Sigmoid colon (tissue), 7 donors: ENCODE measurements around the gene CRABP1. TPM values are rescaled to one million over a fixed set of nuclear protein-coding genes. Genes with fewer than 3 reads are reported as not detected.

Source experiments
- DNase-seq: peaks from one replicate; pipeline ENCODE4 v3.0.0-alpha.2; 2019
- H3K27ac ChIP-seq, 4 donors: fragments of 200-600 bp; sonication (generic); one replicate each; pipeline ENCODE4 v1.5.1; 2016 to 2019; ENCODE audit warnings: mild to moderate bottlenecking in 1 of 4
- H3K27me3 ChIP-seq, 3 donors: fragments of 200-600 bp; sonication (generic); one replicate each; pipeline ENCODE4 v1.5.1; 2019; ENCODE audit warnings: mild to moderate bottlenecking in 1 of 3
- H3K36me3 ChIP-seq, 4 donors: fragments of 200-600 bp; sonication (generic); one replicate each; pipeline ENCODE4 v1.5.1; 2016 to 2019
- H3K4me1 ChIP-seq, 4 donors: fragments of 200-600 bp; sonication (generic); one replicate each; pipeline ENCODE4 v1.5.1; 2017 to 2019
- H3K4me3 ChIP-seq, 4 donors: fragments of 200-600 bp; sonication (generic); one replicate each; pipeline ENCODE4 v1.5.1; 2017 to 2019; ENCODE audit warnings: mild to moderate bottlenecking in 2 of 4, moderate library complexity in 1 of 4
- H3K9me3 ChIP-seq, 4 donors: fragments of 200-600 bp in 3 of 4; sonication (generic) in 3 of 4; one replicate each; pipeline versions ENCODE4 v1.5.1 to v1.6.1; 2013 to 2019
- EP300 ChIP-seq, 4 donors: sonication (generic); formaldehyde crosslinking; IDR thresholded peaks; one replicate each; pipeline ENCODE4 v1.6.1; 2017; ENCODE audit warnings: antibody characterized with exemption in 4 of 4
- POLR2A ChIP-seq, 2 donors: fragments of 450-650 bp; IDR thresholded peaks; one replicate each; pipeline ENCODE4 v1.6.1; 2016; ENCODE audit warnings: antibody characterized with exemption in 2 of 2, mild to moderate bottlenecking in 2 of 2, moderate library complexity in 2 of 2
- POLR2AphosphoS5 ChIP-seq, 4 donors: sonication (generic); formaldehyde crosslinking; IDR thresholded peaks; one replicate each; pipeline ENCODE4 v1.6.1; 2017; ENCODE audit warnings: antibody characterized with exemption in 4 of 4
- WGBS, 2 donors: extraction: QIAGEN DNeasy Blood & Tissue Kit; methylation state at CpG; one replicate each; pipeline ENCODE4 v1.1.7; 2013; 5-methylcytosine and 5-hydroxymethylcytosine counted together
- intact Hi-C: fragments of 100-400 bp; cut with DNase I; formaldehyde crosslinking; loops from one replicate; pipeline ENCODE4 v1.15.1; 2023
- polyA plus RNA-seq, 3 donors: library from polyadenylated mRNA; stranded (reverse); fragments of 200-250 nt; gene quantifications; one replicate each; pipeline ENCODE4 v1.2.3, GENCODE V29; 2013
- total RNA-seq, 4 donors: library from RNA; depleted of rRNA; stranded (reverse); fragments of >200 nt; gene quantifications; one replicate each; pipeline ENCODE4 v1.1.0, GENCODE V29; 2016
- TF ChIP-seq, protein P1 (sequence below), 4 experiments: fragments of 450-650 bp in 3 of 4; fragments of 200-600 bp in 1 of 4; IDR thresholded peaks; one replicate each; pipeline ENCODE4 v1.5.1; 2016 to 2019; ENCODE audit warnings: antibody characterized with exemption in 4 of 4, mild to moderate bottlenecking in 3 of 4, moderate library complexity in 2 of 4
- donor health status: healthy with polysubstance abuse.
- donor health status: Bipolar disorder and iron deficiency.
- donor health status: healthy.

Gene CRABP1
- total and polyA plus RNA-seq, 7 donors = 2.1 to 8.2 (median 4.5) TPM; not detected in 2

- Histone ChIP-seq H3K4me3 (no peak overlapping the region), H3K27ac (no peak overlapping the region), H3K36me3 (no peaks in the 10 kb centered on the region), H3K4me1 (peaks cover 0 to 16% (median 12%) of the 10 kb centered on the region in 4 donors), H3K9me3 (no peaks in the 10 kb centered on the region), H3K27me3 (peaks cover 7 to 52% (median 30%) of the 10 kb centered on the region in 3 donors)
- WGBS, 2 donors = 4 to 10% methylated on average over 53 of the region's 53 CpGs
- intact Hi-C loops = no loop called here
- TF ChIP-seq POLR2A (IDR thresholded peaks at IDR 0.05) = no peak
- no peak for TF ChIP-seq EP300 (IDR thresholded peaks at IDR 0.05)
- TF ChIP-seq, protein P1, sequence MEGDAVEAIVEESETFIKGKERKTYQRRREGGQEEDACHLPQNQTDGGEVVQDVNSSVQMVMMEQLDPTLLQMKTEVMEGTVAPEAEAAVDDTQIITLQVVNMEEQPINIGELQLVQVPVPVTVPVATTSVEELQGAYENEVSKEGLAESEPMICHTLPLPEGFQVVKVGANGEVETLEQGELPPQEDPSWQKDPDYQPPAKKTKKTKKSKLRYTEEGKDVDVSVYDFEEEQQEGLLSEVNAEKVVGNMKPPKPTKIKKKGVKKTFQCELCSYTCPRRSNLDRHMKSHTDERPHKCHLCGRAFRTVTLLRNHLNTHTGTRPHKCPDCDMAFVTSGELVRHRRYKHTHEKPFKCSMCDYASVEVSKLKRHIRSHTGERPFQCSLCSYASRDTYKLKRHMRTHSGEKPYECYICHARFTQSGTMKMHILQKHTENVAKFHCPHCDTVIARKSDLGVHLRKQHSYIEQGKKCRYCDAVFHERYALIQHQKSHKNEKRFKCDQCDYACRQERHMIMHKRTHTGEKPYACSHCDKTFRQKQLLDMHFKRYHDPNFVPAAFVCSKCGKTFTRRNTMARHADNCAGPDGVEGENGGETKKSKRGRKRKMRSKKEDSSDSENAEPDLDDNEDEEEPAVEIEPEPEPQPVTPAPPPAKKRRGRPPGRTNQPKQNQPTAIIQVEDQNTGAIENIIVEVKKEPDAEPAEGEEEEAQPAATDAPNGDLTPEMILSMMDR (IDR thresholded peaks at IDR 0.05) = no peak
- TF ChIP-seq POLR2AphosphoS5 (IDR thresholded peaks at IDR 0.05) = no peak
- DNase-seq = no peak
Measured at GRCh38 chr15:78341057-78341987, 1.2 kb downstream of the CRABP1 start.

GRCh38 chr15:78342021-78342420, 1.9 kb downstream of the CRABP1 start:
- H3K36me3 ChIP-seq = no peaks in the 10 kb centered on the region
- H3K27me3 ChIP-seq = peaks cover 7 to 49% (median 30%) of the 10 kb centered on the region in 3 donors
- no peaks in the 10 kb centered on the region for H3K9me3 ChIP-seq
- intact Hi-C loops = no loop called here
- H3K27ac ChIP-seq = no peak overlapping the region
- no peak for DNase-seq
- WGBS, 2 donors = 62 to 68% methylated on average over 5 of the region's 5 CpGs
- no peak for TF ChIP-seq POLR2A (IDR thresholded peaks at IDR 0.05)
- TF ChIP-seq, protein P1 (IDR thresholded peaks at IDR 0.05) = no peak
- no peak for TF ChIP-seq POLR2AphosphoS5 (IDR thresholded peaks at IDR 0.05)
- no peak for TF ChIP-seq EP300 (IDR thresholded peaks at IDR 0.05)
- H3K4me1 ChIP-seq = peaks cover 0 to 16% (median 13%) of the 10 kb centered on the region in 4 donors
- no peak overlapping the region for H3K4me3 ChIP-seq

DNA sequence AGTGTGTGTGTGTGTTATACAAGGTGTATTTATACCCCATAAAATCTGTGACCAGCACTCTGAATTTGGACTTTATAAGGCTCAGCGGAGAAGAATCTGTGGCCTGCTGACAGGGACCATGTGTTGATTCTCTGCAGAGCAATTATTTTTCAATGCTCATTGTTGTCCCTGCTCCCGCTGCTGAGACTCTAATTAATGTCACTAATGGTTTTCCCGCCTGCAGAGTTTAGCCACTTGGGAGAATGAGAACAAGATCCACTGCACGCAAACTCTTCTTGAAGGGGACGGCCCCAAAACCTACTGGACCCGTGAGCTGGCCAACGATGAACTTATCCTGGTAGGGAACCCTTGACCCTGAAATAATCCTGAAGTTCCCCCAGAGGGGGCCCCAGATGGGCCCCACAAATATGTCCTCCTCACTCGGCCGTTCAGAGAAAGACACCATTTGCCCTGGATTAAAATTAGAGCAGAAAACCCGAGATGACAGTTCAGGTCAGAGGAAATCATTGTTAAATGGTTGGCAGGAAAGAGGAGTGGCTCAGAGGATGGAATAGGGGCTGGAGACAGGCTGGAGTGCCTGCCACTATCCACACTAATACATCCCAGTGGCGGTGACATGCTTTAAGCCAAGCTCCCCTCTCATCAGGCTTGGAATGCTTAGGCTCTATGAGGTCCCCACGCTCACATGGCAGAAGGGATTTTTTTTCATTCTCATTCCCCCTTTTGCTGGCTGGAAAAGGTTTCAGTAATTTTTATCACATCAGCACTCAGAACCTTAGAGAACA, 3.3 kb downstream of the CRABP1 start:
- no peak for DNase-seq
- Histone ChIP-seq H3K4me1 (peaks cover 0 to 30% (median 15%) of the 10 kb centered on the region in 4 donors), H3K27me3 (peaks cover 7 to 34% (median 30%) of the 10 kb centered on the region in 3 donors), H3K9me3 (no peaks in the 10 kb centered on the region), H3K4me3 (no peak overlapping the region), H3K27ac (no peak overlapping the region), H3K36me3 (no peaks in the 10 kb centered on the region)
- TF ChIP-seq POLR2A (IDR thresholded peaks at IDR 0.05) = no peak
- TF ChIP-seq EP300 (IDR thresholded peaks at IDR 0.05) = no peak
- intact Hi-C loops = no loop called here
- WGBS, 2 donors = 85% methylated on average over 12 of the region's 12 CpGs

- DNase-seq = no peak
- Histone ChIP-seq H3K4me3 (no peak overlapping the region), H3K9me3 (no peaks in the 10 kb centered on the region), H3K27me3 (peaks cover under 1 to 13% (median 10%) of the 10 kb centered on the region in 3 donors), H3K4me1 (peaks cover 0 to 23% (median 8%) of the 10 kb centered on the region in 4 donors), H3K36me3 (no peaks in the 10 kb centered on the region), H3K27ac (no peak overlapping the region)
- TF ChIP-seq POLR2A (IDR thresholded peaks at IDR 0.05) (no peak), POLR2AphosphoS5 (IDR thresholded peaks at IDR 0.05) (no peak), EP300 (IDR thresholded peaks at IDR 0.05) (no peak)
- TF ChIP-seq, protein P1 (IDR thresholded peaks at IDR 0.05) = no peak
- WGBS, 2 donors = 85 to 89% methylated on average over 9 of the region's 9 CpGs
- intact Hi-C loops = no loop called here
Measured at GRCh38 chr15:78345396-78346125, 5.4 kb downstream of the CRABP1 start.
